Measurements from ENCODE around the gene USP10. TPM values are rescaled to one million over a fixed set of nuclear protein-coding genes. Genes with fewer than 3 reads are reported as not detected.

The USP10 gene
- total and polyA plus RNA-seq, 7 donors = 17.1 to 64.3 (median 43.9) TPM

- intact Hi-C loops (cut with DNase I) = no loop called here
- peak overlapping the region in 3 of 4 donors; percentile 14 to 66 (median 57) for H3K27ac ChIP-seq
- H3K27me3 ChIP-seq = no peaks in the 10 kb centered on the region
- TF ChIP-seq EP300 (IDR thresholded peaks at IDR 0.05) = peak in 1 of 4 donors; percentile 6
- no peak for TF ChIP-seq CTCF (IDR thresholded peaks at IDR 0.05)
- TF ChIP-seq POLR2AphosphoS5 (IDR thresholded peaks at IDR 0.05) = peak; percentile 17 to 55 (median 36)
- H3K36me3 ChIP-seq = peaks cover 0 to 8% (median 0%) of the 10 kb centered on the region in 4 donors
- H3K4me3 ChIP-seq = no peak overlapping the region
- WGBS, 2 donors = 80 to 85% methylated on average over 7 of the region's 7 CpGs
- peak; percentile 81 for DNase-seq
- no peaks in the 10 kb centered on the region for H3K9me3 ChIP-seq
- peaks cover 0 to 74% (median 57%) of the 10 kb centered on the region in 4 donors for H3K4me1 ChIP-seq
Observed at GRCh38 chr16:84739349-84740124, 39.7 kb downstream of the USP10 start.

- Histone ChIP-seq H3K4me1 (peaks cover 0 to 74% (median 57%) of the 10 kb centered on the region in 4 donors), H3K9me3 (no peaks in the 10 kb centered on the region), H3K4me3 (no peak overlapping the region), H3K36me3 (peaks cover 0 to 11% (median 0%) of the 10 kb centered on the region in 4 donors), H3K27ac (peak overlapping the region in 3 of 4 donors; percentile 32 to 66 (median 57)), H3K27me3 (no peaks in the 10 kb centered on the region)
- 73 to 84% methylated on average over 5 of the region's 5 CpGs for WGBS, 2 donors
- TF ChIP-seq POLR2AphosphoS5 (IDR thresholded peaks at IDR 0.05) (no peak), EP300 (IDR thresholded peaks at IDR 0.05) (no peak), CTCF (IDR thresholded peaks at IDR 0.05) (no peak), POLR2A (IDR thresholded peaks at IDR 0.05) (no peak)
- no peak for DNase-seq
- intact Hi-C loops (cut with DNase I) = no loop called here
Observed at GRCh38 chr16:84740596-84741116, 40.9 kb downstream of the USP10 start.

DNA sequence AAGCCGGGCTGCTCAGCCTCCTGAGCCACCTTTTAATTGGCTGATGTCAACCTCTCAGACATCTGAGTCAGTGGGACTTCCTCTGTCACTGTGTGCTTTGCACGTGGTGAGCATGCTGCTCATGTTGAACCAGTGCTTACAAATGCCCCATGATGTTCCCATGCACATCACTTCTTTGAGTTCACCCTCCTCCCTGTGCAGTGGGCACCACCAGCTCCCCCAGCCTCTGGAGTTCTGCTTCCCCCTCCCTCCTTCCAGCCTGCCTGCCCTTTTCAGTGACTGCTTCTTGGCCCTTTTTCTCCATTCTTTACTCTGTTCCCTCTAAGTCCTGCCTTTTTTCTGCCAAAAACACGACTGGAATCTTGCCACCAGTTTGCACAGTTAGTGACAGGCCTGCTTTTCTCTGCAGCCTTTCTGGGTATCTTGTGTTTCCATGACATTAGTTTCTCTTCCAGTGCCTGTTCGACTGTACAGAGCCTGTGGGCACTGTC, 41.6 kb downstream of the USP10 start:
- TF ChIP-seq CTCF (IDR thresholded peaks at IDR 0.05) (no peak), POLR2AphosphoS5 (IDR thresholded peaks at IDR 0.05) (peak in 2 of 4 donors; percentile 9 to 34)
- no peak for DNase-seq
- Histone ChIP-seq H3K36me3 (peaks cover 0 to 16% (median 0%) of the 10 kb centered on the region in 4 donors), H3K27ac (peak overlapping the region; percentile 11 to 66 (median 44)), H3K4me3 (no peak overlapping the region), H3K4me1 (peaks cover 0 to 68% (median 52%) of the 10 kb centered on the region in 4 donors), H3K9me3 (no peaks in the 10 kb centered on the region), H3K27me3 (no peaks in the 10 kb centered on the region)
- intact Hi-C loops (cut with DNase I) = no loop called here
- 54% methylated on average over 4 of the region's 4 CpGs for whole genome bisulfite sequencing, 2 donors

DNA sequence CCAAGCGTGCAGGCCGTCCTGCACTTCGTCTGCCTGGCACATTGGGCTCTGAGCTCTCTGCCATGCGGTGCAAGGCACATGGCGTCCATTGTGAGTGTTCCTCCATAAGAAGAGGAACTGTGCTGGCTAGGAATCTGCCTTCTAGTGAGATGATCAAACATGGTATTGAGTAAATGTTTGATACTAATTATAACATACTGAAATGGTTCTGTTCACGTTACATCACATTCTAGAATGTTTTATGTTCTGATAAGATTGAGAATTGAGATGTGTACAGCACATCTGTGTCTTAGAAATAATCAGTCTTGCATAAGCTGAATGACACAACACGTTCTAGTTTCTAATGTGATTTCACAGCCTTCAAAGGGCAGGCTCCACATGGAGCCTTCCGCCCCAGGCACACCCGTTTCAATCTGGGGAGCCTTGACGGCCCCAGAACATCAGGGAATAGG, 42.9 kb downstream of the USP10 start:
- Histone ChIP-seq H3K27me3 (no peaks in the 10 kb centered on the region), H3K4me3 (no peak overlapping the region), H3K9me3 (no peaks in the 10 kb centered on the region), H3K4me1 (peaks cover 0 to 56% (median 45%) of the 10 kb centered on the region in 4 donors), H3K27ac (peak overlapping the region in 3 of 4 donors; percentile 11 to 66 (median 57)), H3K36me3 (peaks cover 0 to 17% (median 0%) of the 10 kb centered on the region in 4 donors)
- intact Hi-C loops (cut with DNase I) = no loop called here
- no peak for DNase-seq
- TF ChIP-seq POLR2A (IDR thresholded peaks at IDR 0.05) = no peak
- 87 to 90% methylated on average over 10 of the region's 10 CpGs for WGBS, 2 donors

DNA sequence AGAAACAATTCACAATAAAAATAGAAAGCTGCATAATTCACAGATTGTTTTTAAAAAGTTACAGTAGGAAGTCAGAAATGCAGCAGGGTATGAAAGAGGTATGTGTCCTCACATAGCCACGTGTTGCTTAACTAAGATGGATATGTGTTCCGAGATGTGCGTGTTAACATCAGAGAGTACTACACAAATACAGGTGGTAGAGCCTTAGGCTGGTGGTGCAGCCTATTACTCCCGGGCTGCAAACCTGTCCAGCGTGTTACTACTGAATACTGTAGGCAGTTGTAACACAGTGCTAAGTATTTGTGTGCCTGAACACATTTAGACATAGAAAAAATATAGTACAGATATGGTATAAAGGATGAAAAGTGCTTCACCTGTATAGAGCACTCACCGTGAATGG, 46.4 kb downstream of the USP10 start:
- H3K27me3 ChIP-seq = no peaks in the 10 kb centered on the region
- H3K27ac ChIP-seq = no peak overlapping the region
- WGBS, 2 donors = 89 to 93% methylated on average over 6 of the region's 6 CpGs
- TF ChIP-seq POLR2A (IDR thresholded peaks at IDR 0.05) (no peak), CTCF (IDR thresholded peaks at IDR 0.05) (no peak), POLR2AphosphoS5 (IDR thresholded peaks at IDR 0.05) (no peak), EP300 (IDR thresholded peaks at IDR 0.05) (no peak)
- no peaks in the 10 kb centered on the region for H3K9me3 ChIP-seq
- H3K4me3 ChIP-seq = no peak overlapping the region
- intact Hi-C loops (cut with DNase I) = no loop called here
- H3K4me1 ChIP-seq = peaks cover 0 to 40% (median 23%) of the 10 kb centered on the region in 4 donors
- DNase-seq = no peak
- peaks cover 0 to 17% (median 0%) of the 10 kb centered on the region in 4 donors for H3K36me3 ChIP-seq

Measured in sigmoid colon (tissue), 7 donors.